Measurements from ENCODE around the gene CAB39L.

Gene CAB39L

DNA sequence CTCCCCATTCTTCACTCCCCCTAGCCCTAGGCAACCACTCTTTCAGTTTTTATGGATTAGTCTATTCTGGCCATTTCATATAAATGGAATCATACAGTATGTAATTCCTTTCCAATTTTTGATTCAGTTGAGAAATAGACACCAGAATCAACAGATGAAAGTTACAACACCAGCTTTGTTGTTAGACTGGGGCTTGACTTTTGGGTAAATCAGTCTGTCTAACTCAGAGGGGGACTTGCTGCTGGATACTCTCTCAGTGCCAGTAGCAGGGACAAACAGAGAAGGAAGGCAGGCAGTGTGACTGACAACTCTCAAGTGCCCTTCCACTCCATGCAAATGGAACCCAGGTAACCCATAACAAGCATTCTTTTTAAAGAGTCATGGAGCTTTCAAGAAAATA lies 155.4 kb downstream of the CAB39L start:
- no peak for DNase-seq (ENCODE audit: low read depth)

DNA sequence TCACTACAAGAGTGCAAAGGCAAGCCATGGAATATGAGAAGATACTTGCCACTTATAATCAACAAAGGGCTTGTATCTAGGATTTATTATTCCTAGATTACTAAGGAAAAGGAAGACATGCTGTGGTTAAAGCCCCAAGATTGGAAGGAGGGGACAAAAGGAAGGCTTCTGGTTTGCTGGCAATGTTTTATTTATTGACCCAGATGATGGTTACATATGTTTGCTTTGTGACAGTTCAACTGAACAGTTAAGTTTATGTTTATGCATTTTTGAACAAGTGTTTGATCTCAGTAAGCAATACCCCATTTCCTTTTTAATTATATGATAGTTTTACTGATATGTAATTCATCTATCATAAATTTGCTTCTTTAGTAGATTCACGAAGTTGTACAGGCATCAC lies 155.9 kb downstream of the CAB39L start:
- no peak for DNase-seq (ENCODE audit: low read depth)

DNA sequence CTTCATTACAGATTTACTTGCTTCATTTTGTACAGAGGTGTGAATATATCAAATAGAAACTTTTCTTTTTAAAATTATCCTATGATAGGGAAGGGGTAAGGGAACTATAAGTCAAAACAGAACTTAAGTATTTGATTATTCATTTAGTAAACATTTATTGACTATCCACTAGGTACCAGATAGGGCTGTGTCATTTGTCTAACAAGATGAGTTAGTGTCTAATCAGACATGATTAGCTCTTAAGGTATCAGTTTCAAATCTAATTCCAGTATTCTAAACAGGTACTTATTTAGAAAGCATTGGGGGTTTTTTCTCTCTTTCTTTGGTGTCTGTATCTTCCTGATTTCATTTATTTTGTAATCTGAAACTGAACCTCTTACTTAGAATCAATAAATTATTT lies 164.0 kb downstream of the CAB39L start:
- DNase-seq (ENCODE audit: low read depth): no peak

DNA sequence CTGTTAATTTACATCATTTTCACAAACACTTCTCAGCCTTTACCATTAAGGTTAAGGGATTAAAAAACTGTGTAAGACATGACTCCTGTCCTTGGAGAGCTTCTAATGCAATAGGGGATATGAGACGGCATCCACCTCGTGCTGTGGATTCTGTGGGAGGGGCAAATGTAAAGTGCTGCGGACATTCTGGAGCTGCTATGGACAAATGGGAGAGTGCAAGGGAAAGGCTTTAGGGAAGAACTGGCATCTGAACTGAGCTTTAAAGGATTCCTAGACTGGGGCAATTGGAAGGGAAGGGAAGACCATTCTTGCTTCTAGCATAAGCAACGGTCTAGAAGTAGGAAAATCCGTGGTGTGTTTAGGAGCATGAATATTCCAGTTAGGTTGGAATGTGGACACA lies 164.8 kb downstream of the CAB39L start:
- no peak for DNase-seq (ENCODE audit: low read depth)

DNA sequence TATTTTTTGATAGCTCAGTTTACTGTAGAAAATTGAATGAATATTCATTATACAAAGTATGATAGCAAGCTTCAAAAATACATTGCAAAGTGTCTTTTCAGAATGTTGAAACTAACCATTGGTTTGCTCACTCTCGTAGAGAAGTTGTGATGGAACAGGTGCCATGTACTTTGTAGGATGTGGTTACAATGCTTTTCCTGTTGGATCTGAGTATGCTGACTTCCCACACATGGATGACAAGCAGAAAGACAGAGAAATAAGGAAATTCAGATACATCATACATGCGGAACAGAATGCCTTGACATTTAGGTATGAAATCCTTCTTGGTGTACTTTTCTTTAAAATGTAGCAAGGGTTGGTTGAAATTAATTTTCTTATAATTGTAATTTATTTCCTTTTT lies 165.7 kb downstream of the CAB39L start:
- no peak for DNase-seq (ENCODE audit: low read depth)

DNA sequence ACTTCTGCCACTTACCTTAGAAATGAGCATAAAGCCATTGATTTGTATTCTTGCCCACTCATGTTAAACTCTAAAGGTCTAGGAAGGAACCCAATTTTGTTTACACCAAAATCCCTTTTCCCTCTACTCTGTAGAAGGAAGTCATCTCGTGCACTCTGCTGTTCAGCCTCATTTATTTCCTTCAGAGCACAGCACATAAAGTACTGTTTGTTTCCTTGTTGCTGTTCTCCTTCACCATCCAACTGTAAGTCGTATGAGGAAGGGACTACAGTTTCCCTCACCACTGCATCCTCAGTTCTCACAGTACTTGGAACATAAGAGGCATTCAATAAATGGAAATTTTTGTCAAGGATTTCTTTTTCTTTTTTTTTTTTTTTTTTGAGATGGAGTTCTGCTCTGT lies 171.6 kb downstream of the CAB39L start:
- no peak for DNase-seq (ENCODE audit: low read depth)

DNA sequence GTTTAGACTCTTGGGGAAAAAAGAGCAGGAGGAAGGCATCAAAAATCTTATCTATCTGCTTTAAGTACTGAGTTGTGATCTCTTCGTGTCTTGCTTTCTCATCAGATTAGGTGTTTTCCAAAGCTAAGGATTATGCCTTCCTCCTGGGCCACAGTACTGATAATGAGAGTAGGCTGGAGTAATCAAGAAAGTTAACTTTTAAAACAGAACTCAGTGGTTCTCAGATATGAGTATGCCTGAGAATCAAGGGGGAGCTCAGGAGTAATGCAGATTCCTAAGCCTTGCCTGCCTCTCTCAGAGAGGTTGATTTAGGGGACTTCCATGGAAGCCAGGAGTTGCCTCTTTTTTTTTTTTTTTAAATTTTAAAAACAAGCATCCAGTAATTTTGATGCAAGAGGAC lies 172.6 kb downstream of the CAB39L start:
- no peak for DNase-seq (ENCODE audit: low read depth)

DNA sequence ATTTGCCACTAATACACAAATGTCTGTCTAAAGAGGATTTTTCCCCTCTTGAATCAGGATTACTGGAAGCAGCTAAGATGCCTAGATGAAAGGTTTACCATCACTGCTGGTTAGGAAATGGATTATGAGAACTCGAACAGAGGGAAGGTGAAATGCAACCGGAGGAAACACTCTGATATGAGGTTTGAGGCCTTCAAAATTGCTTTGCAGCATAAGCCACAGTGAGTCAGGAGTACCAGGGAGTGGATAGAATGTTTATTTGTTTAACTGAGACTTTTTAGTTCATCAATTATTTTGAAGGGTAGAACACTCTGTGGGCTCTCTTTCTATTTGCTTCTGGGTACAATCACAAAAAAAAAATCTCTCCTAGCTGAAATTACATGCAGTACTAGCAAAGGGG lies 178.0 kb downstream of the CAB39L start:
- DNase-seq (ENCODE audit: low read depth): no peak

DNA sequence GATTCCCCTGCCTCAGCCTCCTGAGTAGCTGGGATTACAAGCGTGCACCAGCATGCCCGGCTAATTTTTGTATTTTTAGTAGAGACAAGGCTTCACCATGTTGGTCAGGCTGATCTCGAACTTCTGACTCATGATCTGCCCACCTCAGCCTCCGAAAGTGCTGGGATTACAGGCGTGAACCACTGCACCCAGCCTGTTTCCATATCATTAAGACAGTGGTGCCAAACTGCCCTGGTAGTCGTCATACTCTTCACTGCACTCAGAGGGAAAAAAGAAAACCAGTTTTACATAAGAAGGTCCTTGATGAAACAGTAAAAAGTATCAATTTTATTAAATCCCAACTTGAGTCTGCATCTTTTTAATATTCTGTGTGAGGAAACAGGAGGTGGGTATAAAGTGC lies 181.2 kb downstream of the CAB39L start:
- DNase-seq (ENCODE audit: low read depth): no peak

DNA sequence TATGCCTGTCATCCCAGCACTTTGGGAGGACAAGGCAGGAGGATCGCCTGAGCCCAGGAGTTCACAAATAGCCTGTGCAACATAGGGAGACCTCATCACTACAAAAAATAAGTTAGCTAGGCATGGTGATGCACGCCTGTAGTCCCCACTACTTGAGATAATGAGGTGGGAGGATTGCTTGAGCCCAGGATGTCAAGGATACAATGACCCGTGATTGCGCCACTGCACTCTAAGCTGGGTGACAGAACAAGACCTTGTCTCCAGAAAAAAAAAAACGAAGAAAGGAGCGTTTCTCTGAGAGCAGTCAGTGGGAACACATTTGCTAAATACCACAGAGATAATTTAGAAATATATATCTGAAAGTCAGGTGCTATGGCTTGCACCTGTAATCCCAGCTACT lies 184.3 kb downstream of the CAB39L start:
- no peak for DNase-seq (ENCODE audit: low read depth)

Measured in stimulated activated CD4-positive, alpha-beta T cell treated with anti-CD3 and anti-CD28 coated beads, Interleukin-2, amount 100 ng/mL, for 4 hours (primary cell).